IPS DF 19.7 (cell line): ENCODE measurements around the gene HHEX.

ENCODE experiments used
- DNase-seq: peaks from one replicate; pipeline ENCODE4 v3.0.0-alpha.2; 2013; ENCODE audit warnings: low read depth, low spot score

The HHEX gene

GRCh38 chr10:92692697-92693533 is 3.2 kb downstream of the HHEX start:
- DNase-seq = no peak

DNA sequence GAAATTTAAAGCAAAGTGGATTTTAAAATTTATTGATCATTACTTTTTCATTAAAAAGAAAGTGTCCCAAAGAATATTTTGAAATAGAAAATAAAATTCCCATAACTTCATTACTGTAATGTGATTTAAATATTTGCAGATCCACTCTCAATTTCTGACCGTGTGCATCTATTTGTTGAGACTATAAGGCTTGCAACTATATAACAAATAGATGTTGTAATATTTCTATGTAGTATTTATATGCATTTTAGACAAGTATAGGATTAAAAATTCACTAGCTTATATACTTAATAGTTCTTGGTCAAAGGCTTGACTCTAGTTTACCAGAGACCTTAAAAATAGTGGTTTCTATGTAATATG is 3.8 kb downstream of the HHEX start:
- no peak for DNase-seq

DNA sequence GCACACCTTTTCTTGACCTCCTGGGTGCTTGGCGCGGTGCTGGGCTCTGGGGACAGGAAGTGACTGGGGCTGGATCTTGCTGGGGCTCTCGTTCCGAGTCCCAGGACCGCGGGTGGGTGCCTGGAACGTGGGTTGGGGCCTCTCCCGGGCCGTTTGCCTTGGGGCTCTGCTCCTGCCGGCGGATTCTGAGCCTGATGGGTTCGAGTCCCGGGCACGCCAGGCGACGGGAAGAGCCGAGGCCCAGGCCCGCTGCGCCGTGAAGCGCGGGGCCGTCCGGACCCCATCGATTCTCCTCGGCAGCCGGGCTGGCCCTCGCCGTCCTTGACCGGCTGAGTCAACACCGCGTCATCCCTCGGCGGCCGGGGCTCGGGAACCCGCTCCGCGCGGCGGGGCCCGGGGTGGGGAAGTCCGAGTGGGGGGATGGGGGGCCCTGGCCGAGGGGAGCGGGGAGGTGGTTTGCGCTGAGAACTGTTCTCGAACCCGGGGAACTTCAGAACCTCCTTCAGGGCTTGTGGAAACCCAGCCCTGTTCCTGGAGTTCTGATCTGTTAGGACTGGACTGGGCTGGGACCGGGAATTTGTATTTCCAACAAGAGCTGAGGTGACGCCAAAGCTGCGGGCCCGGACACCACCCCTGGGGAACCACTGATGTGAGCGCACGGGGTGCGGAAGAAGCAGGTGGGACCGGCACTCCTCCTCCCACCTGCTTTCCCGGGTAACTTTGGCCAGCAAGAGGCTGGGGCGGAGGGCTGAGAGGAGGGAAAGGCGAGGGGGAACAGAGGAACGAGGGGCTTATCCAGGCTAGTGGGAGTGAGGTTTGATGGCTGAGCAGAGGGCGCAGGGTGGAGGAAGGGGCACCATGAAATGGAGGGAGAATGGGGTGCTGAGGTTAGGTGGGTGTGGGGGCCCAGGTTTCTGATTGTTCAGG is 6.2 kb downstream of the HHEX start:
- DNase-seq = no peak

- DNase-seq = no peak
These were observed 7.0 kb downstream of the HHEX start for GRCh38 chr10:92696606-92697383.

DNA sequence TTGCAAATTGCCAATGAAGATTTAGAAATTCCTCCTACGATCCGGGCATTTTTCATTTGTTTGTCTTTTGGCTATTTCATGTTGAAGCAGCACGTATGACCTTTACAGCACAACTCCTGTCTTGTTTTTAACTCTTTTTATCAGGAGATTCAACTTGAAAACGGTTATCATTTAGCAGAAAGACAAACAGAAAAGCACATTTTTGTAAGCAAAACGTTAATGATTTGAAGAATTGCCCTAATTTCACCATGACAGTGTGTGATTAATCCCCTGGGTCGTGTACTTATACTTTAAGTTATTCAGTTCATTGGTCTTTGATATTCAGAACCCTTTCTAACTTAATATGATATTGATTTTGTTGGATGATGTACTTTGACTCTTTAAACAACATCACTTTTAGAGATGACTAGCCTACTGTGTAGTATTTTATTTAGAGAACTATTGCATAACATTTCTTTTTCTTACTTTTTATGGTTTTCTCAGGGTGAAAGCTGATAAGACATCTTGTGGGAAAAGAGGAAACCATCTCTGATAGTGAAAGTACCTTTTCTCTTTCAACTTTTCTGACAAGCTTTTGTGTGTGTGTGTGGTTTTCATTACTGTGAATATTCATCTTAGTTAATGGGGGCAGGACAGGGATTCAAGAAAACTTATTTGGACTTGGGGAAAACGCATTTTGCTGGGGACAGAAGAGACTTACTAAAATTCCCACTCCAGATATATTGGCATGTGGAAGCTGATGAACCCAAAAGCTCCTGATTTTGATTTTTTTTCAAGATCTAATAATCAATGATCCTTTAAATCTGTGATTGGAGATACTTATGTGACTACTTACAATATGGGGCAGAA is 8.1 kb downstream of the HHEX start:
- no peak for DNase-seq

DNA sequence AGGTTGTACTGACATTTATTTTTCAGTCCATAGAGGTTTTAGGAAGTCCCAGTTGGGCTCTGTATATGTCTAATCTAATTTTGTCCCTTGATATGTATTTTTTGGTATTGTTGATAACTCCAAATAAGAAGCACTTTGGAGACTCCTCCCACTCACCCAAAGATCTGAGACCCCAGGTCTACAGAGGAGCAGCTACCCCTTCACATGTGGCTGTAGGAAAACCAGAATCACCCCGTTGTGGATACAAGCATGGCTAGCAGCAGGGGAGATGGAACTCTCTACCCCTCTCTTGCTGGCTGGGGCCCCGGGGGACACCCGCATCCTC is 9.4 kb downstream of the HHEX start:
- DNase-seq = no peak

GRCh38 chr10:92699518-92700381 is 10.0 kb downstream of the HHEX start:
- no peak for DNase-seq

DNA sequence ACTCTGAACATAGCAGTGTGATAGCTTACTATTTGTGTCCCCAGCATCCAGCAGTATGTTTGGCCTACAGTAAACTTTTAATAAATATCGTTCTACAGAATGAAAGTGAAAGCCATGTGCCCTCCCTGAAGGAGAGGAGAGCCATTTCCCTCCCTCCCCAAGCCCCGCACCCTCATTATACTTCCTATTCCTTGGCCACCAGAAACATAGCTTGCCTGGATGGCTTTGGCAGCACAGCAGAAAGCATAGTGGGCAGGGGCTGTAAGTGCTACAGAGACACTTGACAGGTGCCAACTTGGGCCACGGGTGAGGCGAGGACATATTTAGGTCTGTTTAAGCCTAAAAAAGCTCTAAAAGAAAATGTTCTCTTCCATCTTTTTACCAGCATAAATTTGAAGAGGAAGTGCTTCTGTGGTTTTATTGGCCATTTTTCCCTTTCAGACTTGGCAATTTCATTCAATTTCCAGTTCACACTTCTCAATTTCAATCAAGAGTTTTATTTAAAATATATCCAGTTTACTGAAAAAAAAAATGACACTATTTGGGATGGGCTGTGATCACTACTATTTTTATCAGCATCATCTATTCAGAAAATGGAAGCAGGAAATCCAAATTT is 12.7 kb downstream of the HHEX start:
- no peak for DNase-seq

GRCh38 chr10:92712016-92712889 is 22.5 kb downstream of the HHEX start:
- no peak for DNase-seq

DNA sequence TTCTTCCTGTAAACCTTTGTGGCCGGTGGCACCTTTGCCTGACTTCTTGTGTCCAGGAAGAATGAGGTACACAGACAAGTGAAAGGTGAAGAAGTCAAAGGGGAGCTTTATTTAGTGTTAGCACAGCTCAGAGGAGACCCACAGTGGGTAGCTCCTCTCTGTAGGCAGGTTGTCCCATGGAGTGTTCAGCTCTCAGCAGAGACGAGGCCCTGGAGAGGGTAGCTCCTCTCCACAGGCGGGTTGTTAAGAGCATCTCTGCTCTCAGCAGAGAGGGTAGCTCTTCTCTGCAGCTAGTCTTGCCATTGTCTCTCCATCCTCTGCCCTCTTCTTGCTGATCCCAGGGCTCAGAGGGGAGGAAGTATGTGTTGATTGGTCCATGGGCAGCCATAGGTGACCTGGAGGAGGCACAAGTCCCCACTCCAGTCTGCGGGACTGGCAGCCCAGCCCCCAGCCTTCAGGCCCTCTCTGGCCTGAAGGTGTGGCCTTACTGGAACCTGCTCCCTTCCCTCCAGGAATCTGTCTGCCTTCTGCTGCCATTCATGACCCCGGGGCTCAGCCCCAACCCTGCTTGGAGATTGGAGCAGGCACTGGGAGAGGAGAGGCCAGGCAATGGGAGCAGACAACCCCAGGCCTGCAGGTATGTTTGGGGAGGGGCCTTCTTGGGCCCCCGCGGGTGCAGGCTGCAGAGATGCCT is 24.5 kb downstream of the HHEX start:
- no peak for DNase-seq

DNA sequence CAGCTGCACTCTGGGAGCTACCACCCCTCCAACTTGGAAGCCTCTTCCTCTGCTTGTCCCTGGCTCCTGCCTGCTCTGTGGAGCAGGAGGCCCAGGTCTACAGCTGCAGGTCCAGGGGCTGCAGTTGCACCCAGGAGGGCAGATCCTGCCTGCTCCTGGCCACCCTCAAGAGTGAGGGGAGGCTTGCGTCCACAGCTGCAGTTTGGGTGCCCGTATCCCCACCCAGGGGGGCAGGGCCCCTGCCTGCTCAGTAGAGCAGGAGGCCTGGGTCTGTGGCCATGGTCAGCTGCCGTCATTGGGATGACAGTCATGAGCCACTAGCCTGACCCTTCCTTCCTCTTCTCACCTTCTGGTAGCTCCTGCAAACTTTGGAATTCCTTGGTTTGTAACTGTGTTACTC is 25.1 kb downstream of the HHEX start:
- DNase-seq = no peak

DNA sequence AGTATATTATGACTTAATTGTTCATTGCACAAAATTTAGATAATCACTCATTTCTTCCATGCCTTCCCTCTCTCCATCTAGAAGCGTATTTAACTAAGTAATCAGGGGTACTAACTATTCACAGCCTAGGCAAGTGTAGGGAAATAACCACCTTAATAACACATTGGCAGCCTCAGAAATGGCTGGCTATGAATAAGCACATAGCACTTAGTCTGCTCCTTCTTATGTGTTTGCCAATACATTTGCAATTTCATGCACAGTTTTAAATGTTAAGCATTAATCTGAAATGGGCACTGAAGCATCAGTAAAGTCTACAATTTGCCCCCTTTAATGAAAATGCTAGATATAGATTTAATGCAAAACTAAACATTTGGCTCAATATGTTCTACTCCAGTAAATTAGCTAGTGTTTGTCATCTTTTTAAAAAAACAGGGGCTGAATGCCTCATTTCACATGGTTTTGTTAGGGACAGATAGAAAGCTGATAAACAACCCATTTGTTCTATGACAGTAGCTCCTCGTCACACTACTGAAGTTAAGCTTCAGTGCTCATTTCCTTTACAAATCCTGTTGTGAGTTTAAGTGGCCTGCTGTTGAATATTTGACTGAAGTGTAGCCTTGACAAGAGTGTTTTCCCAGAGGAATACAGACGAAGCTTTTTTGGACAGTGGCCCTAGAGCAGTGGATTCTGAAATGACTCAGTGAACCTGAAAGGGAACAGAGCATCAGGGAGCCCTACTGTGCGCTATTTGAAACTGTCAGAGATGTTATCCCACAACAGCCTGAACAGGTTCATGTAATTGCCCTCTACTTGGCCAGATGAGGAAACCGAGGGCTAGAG is 30.5 kb downstream of the HHEX start:
- no peak for DNase-seq

GRCh38 chr10:92720831-92721165 is 31.0 kb downstream of the HHEX start:
- no peak for DNase-seq

DNA sequence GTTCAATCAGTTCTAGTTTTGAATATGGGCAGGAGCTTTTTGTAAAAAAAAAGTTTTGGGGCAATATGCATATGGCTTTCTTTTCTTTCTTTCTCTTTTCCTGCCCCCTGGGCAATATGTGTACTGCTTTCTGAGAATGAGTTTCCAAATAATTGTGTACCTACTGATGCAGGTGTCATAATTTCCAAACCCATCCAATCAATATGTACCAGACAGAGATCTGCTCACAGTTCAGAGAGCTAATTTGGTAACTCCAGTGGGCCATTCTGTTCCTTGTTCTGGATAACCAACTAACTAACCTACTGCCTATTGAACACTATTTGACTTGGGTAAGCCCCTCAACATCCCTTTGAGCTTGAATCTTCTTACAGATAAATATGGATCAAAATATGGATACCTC is 32.6 kb downstream of the HHEX start:
- no peak for DNase-seq

- no peak for DNase-seq
These were observed 37.4 kb downstream of the HHEX start for GRCh38 chr10:92727141-92727540.

DNA sequence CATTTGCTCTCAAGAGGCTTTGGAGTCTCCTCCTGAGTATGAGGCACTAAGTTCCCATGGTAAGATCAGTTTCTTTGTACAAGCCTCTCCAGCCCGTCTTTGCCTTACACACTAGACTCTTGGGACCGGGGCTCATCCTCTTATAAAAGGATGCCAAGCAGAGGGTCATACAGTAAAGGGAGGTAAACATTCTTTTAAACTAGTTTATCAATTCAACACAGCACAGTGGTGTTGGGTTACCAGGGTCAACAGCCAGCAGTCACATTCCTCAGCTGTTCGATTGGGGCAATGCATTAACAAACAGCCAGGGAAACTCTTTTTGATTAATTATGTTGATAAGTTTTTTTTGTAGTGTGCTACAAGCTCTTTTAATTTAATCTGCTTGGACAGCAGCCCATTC is 37.8 kb downstream of the HHEX start:
- no peak for DNase-seq

GRCh38 chr10:92729886-92730285 is 40.1 kb downstream of the HHEX start:
- DNase-seq = no peak
